ENCODE data around the gene ABHD13.

- TF ChIP-seq, protein P1, sequence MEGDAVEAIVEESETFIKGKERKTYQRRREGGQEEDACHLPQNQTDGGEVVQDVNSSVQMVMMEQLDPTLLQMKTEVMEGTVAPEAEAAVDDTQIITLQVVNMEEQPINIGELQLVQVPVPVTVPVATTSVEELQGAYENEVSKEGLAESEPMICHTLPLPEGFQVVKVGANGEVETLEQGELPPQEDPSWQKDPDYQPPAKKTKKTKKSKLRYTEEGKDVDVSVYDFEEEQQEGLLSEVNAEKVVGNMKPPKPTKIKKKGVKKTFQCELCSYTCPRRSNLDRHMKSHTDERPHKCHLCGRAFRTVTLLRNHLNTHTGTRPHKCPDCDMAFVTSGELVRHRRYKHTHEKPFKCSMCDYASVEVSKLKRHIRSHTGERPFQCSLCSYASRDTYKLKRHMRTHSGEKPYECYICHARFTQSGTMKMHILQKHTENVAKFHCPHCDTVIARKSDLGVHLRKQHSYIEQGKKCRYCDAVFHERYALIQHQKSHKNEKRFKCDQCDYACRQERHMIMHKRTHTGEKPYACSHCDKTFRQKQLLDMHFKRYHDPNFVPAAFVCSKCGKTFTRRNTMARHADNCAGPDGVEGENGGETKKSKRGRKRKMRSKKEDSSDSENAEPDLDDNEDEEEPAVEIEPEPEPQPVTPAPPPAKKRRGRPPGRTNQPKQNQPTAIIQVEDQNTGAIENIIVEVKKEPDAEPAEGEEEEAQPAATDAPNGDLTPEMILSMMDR (IDR thresholded peaks at IDR 0.05; ENCODE audit: low read length) = no peak
- TF ChIP-seq EZH2phosphoT487 (IDR thresholded peaks at IDR 0.05; ENCODE audit: low read length) (no peak), EZH2 (optimal IDR thresholded peaks at IDR 0.05; ENCODE audit: low read depth, low read length) (no peak)
Measured at GRCh38 chr13:108263621-108264355, 45.6 kb downstream of the ABHD13 start.

Data from MM.1S (cell line).